Measurements from ENCODE around the gene MGAT3.

DNA sequence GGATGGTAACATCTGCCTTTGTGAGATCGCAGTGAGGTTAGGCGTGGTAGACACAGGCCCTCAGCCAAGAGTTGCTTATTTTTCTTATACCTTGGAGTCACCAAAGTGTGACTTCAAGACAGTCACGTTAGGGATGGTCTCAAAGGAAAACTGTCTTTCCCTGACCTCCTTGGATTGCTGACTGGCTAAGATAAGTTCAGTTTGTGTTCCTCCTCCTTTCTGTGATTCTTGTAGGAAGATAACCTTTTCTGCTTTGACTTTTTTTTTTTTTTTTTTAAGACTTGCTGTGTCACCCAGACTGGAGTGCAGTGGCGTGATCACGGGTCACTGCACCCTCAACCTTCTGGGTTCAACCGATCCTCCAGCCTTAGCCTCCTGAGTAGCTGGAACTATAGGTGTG lies 34.1 kb upstream of the MGAT3 start:
- TF ChIP-seq YY1 (IDR thresholded peaks at IDR 0.05; ENCODE audit: insufficient read depth, insufficient read length) (no peak), ZNF274 (IDR thresholded peaks at IDR 0.05; ENCODE audit: low read depth, low read length) (no peak), SUZ12 (IDR thresholded peaks at IDR 0.05; ENCODE audit: extremely low read depth, insufficient read depth, insufficient read length) (no peak)

Data from NT2/D1 (cell line).